ENCODE measurements around the gene OTOP1.
"Not testable (repeated sequence)": the region's sequence is repeated elsewhere in the genome, so short reads cannot be mapped to it uniquely, and the experiment has no call there.

OTOP1 gene

GRCh38 chr4:4233610-4234009 is 6.9 kb upstream of the OTOP1 start:
- in situ Hi-C loops (cut with HindIII; ENCODE audit: low sequenced_read_pairs) = no loop called here

DNA sequence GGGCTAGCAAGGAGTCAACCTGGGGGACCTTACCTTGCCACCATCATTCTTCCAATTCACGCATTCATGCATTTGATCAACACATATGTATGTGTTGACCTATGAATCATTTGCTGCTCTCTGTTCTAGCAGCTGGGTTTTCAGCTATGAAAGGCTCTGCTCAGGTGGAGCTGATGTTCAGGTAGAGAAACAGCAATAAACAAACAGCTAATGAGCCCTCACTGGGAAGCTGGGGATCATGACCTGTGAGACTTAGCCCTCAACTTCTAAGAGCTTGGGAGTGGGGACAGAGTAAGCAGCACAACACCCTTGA is 1.6 kb upstream of the OTOP1 start:
- in situ Hi-C loops (cut with HindIII; ENCODE audit: low sequenced_read_pairs) = no loop called here

GRCh38 chr4:4227510-4228355 is 1.0 kb upstream of the OTOP1 start:
- in situ Hi-C loops (cut with HindIII; ENCODE audit: low sequenced_read_pairs) = no loop called here

DNA sequence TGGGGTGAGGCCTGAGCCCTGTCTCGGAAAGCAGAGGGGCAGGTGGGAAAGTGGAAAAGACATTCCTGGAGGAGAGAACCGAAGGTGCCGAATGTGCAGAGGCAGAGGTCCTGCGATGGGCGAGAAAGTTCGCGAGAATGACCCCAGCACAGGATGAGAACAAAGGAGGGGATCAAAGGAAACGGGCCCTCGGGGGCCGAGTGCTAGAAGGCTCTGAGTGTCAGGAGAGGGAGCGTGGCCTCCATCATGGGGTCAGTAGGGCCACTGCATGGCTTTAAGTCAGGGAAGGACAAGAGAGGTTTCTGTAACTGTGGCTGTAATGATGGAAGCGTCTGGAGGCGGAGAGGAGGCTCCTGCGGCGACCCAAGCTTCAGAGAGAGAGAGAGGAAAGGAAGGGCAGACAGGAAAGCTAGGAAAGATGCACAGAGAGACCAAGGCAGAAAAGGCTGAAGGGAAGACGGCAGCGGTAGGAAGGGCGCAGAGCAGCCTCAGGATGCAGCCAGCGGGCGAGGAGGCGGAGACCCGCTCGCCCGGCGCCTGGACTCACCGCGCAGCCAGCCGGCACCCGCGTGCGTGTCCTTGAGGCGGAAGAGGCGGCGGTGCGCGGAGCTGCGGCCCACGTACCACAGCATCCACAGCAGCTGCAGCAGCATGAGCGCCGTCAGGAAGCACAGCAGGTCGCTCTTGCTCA is 669 bp downstream of the OTOP1 start:
- in situ Hi-C loops (cut with HindIII; ENCODE audit: low sequenced_read_pairs) = no loop called here

DNA sequence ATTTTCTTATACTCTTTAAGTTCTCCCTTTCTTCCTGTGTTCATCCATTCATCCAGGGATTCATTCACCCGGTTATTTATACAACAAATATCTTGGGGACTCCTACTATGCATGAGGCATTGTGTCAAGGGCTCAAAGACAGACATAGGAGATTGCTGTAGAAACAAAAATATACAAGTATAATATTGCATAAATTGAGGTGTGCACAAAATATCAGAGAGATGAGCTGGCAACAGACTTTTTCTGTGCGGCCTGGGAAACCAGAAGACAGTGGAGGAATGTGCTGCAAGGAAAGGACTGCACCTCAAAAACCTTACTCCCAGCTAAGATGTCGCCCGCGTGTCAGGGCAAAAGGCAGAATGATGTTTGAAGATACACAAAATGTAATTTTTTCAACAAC is 9.6 kb downstream of the OTOP1 start:
- in situ Hi-C loops (cut with HindIII; ENCODE audit: low sequenced_read_pairs) = no loop called here

DNA sequence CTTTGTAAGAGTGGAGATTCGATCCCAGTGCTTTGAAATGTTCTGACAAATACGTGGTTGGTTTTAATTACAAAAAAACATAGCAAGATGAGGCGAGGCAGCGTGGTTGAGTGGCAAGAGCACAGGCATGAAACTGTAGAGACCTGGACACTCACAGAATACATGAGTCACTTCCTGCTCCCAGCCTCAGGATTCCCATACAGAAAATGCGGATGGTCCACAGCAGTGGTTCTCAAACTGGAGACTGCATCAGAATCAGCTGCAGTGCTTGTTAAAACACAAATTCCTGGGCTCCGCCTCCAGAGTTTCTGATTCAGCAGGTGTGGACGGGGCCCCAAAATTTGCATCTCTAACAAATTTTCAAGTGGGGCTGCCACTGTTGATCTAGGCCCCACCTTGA is 10.1 kb downstream of the OTOP1 start:
- in situ Hi-C loops (cut with HindIII; ENCODE audit: low sequenced_read_pairs) = no loop called here

GRCh38 chr4:4213674-4214073 is 13.1 kb downstream of the OTOP1 start:
- in situ Hi-C loops (cut with HindIII; ENCODE audit: low sequenced_read_pairs) = not testable (repeated sequence)

GRCh38 chr4:4206204-4206603 is 20.5 kb downstream of the OTOP1 start:
- in situ Hi-C loops (cut with HindIII; ENCODE audit: low sequenced_read_pairs) = no loop called here

GRCh38 chr4:4204401-4204745 is 22.4 kb downstream of the OTOP1 start:
- in situ Hi-C loops (cut with HindIII; ENCODE audit: low sequenced_read_pairs) = no loop called here

GRCh38 chr4:4203688-4204400 is 22.9 kb downstream of the OTOP1 start:
- in situ Hi-C loops (cut with HindIII; ENCODE audit: low sequenced_read_pairs) = no loop called here

GRCh38 chr4:4202510-4202909 is 24.2 kb downstream of the OTOP1 start:
- in situ Hi-C loops (cut with HindIII; ENCODE audit: low sequenced_read_pairs) = no loop called here

- in situ Hi-C loops (cut with HindIII; ENCODE audit: low sequenced_read_pairs) = no loop called here
Measured at GRCh38 chr4:4200624-4201023, 26.1 kb downstream of the OTOP1 start.

DNA sequence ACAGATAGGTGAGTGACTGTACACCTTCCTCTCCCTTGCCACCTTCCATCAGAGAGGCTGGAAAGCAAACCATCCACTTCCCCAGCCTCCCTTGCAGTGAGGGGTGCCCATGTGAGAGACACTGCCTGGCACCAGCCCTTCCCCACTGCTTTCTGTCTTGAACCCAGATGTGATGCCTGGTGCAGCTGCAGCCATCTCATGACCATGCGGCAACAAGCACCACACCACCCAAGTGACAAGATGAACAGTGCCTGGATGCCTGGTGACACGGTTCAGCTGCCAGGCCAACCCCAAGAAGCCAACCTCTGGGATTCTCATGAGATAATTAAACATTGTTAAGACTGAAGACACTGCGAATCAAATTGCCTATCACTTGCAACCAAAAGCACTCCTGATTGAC is 31.4 kb downstream of the OTOP1 start:
- in situ Hi-C loops (cut with HindIII; ENCODE audit: low sequenced_read_pairs) = no loop called here

- in situ Hi-C loops (cut with HindIII; ENCODE audit: low sequenced_read_pairs) = not testable (repeated sequence)
Measured at GRCh38 chr4:4188557-4188956, 38.2 kb downstream of the OTOP1 start.

GRCh38 chr4:4185528-4185927 is 41.2 kb downstream of the OTOP1 start:
- in situ Hi-C loops (cut with HindIII; ENCODE audit: low sequenced_read_pairs) = no loop called here

DNA sequence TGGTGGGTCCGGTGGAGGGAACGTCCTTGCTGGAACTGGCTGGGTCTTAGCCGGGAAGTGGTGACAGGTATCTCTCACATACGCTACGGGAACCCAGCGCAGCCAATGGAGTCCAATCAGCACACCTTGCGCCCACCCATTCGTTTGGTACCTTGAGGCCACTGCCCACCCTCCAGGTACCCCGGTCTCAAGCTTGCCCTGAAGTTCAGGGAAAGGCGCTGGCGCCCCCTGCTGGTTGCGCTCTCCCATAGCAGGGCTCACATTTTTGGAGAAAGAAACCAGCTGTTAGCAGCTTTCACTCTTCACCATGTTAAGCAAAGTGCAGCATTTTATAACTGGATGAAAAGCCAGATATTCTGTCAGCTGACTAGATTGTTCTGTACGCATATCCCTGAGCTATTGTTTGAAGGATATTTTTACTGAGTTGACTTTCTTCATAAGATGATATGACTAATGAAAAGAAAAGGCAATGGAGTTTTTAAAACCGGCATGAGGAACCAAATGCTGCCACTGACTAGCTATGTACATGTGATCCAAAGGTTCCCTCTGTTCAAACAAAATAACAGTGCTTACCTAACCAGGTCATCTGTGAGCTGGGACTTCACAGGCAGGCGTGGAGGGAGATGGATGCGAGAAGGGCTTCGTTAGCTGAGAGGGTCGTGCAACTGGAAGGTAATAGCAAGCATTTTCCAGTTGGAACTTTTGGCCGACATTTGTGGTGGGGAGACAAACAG is 43.7 kb downstream of the OTOP1 start:
- in situ Hi-C loops (cut with HindIII; ENCODE audit: low sequenced_read_pairs) = no loop called here

- in situ Hi-C loops (cut with HindIII; ENCODE audit: low sequenced_read_pairs) = no loop called here
Measured at GRCh38 chr4:4170596-4171150, 56.1 kb downstream of the OTOP1 start.

DNA sequence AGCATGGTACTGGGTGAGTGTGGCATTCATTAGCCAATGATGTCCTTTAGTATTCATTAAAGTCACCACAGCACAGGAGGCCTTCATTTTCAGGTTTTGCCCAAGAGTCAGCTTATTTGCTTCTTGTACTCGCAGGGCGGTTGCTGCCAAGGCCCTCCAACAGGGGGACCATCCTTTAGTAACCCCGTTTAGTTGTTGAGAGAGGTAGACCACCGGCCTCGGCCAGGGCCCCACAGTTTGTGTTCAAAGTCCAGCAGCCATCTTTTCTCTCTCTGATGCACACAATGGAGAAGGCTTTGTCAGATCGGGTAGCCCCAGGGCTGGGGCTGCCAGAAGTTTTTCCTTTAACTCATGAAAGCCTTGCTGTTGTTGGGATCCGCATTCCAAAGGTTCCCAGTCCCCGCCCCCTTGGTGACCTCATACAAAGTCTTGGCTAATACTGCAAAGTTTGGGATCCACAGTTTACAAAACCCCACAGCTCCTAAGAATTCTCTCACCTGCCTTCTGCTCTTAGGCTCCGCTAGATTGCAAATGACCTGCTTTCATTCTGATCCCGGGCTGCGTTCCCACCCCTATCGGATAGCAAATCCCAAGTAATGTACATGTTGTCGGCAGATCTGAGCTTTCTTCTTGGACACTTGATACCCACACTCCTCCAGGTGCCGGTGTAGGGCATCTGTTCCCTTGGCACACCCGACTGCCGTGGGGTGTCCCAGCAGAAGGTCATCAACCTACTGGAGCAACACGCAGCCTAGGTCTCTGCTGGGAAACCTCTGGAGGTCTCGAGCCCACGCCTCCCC is 58.5 kb downstream of the OTOP1 start:
- in situ Hi-C loops (cut with HindIII; ENCODE audit: low sequenced_read_pairs) = not testable (repeated sequence)

DNA sequence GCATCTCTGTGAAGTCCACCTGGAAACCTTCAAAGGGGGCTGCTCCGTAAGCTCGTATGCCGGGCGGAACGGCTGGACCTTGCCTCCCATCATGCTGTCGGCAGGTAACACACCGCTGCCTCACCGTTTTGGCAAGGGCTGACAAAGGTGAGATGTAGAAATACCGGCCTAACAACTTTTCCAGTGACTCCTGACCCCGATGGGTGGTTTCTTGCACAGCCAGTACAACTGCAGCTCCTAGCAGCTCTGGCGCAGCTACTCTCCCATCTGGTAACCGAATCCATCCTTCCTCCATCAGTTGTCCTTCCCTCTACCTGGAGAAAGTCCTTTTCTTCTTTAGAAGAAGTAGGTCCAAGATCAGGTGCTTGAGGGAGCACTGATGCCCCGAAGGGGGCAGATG is 59.7 kb downstream of the OTOP1 start:
- in situ Hi-C loops (cut with HindIII; ENCODE audit: low sequenced_read_pairs) = not testable (repeated sequence)

- in situ Hi-C loops (cut with HindIII; ENCODE audit: low sequenced_read_pairs) = not testable (repeated sequence)
Measured at GRCh38 chr4:4165701-4166392, 60.9 kb downstream of the OTOP1 start.
